ACHN (cell line): ENCODE data around the gene NTSR2.
A peak's percentile ranks its signal among the peaks of the same experiment; 100 is the strongest.

Experiments
- DNase-seq: peaks from one replicate; pipeline ENCODE4 v3.0.0-alpha.2; 2015
- in situ Hi-C: cut with HindIII; loops from 2 replicates; pipeline ENCODE4 v1.10.0; 2017; ENCODE audit warnings: low sequenced_read_pairs, low pct_ligation_motif_present, low pct_unique_long_range_greater_than_20kb

NTSR2 gene, protein sequence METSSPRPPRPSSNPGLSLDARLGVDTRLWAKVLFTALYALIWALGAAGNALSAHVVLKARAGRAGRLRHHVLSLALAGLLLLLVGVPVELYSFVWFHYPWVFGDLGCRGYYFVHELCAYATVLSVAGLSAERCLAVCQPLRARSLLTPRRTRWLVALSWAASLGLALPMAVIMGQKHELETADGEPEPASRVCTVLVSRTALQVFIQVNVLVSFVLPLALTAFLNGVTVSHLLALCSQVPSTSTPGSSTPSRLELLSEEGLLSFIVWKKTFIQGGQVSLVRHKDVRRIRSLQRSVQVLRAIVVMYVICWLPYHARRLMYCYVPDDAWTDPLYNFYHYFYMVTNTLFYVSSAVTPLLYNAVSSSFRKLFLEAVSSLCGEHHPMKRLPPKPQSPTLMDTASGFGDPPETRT

DNA sequence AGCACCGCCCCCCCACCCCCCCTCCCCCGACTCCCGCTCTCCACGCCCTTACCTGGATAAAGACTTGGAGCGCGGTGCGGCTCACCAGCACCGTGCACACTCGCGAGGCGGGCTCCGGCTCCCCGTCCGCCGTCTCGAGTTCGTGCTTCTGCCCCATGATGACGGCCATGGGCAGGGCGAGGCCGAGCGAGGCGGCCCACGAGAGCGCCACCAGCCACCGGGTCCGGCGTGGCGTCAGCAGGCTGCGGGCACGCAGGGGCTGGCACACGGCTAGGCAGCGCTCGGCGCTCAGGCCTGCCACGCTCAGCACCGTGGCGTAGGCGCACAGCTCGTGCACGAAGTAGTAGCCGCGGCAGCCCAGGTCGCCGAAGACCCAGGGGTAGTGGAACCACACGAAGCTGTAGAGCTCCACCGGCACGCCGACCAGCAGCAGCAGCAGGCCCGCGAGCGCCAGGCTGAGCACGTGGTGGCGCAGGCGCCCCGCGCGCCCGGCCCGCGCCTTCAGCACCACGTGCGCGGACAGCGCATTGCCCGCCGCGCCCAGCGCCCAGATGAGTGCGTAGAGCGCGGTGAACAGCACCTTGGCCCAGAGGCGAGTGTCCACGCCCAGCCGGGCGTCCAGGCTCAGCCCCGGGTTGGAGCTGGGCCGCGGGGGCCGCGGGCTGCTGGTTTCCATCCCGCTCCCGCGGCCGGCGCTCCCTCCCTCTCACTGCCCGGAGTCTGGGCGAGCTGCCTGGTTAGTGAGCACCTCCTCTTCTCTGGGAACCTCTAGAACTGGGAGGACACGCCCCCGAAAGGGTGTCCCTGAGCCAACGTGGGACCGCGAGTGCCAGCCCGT is at the start of gene NTSR2:
Gene NTSR2, minus strand, starts transcription at position 742 of the 838 bp plus-strand sequence. Its CDS starts 66 bp downstream, at position 676.
- in situ Hi-C loops: no loop called here
- DNase-seq: peak; percentile 79

DNA sequence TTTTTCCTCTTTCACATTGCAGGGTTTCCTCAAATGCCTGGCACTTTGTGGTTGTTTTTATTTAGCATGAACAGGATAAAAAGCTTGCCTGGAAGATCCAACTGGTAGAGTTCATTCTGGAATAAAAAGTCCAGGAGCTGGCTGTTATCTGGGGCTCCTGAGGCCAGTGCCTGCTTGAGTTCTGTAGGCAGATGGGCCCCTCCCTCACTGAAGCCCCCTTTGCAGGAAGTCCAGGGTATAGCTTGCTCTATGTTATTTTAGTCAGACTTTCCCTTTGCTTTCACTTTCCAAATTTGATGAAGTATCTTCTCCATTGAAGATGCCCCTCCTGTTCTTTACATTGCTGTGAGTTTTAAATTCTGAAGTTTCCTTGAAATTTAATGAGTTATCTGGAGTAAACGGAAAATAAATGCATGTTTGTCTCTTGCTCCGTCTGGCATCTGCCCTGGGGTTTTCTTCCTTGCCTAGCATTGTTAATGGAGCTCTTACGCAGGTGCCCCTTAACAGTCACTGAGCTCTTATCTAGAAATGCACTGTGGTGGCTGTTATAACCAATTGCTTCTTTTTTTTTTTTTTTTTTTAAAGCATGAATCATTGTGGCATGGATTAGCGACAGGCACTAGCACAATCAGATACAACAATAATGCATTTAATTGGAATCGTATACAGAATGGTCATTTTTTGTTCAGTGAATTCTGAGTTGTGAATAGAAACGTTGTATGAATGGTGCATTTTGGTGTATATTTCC is 49.4 kb upstream of the NTSR2 start:
- in situ Hi-C loops: no loop called here
- no peak for DNase-seq

DNA sequence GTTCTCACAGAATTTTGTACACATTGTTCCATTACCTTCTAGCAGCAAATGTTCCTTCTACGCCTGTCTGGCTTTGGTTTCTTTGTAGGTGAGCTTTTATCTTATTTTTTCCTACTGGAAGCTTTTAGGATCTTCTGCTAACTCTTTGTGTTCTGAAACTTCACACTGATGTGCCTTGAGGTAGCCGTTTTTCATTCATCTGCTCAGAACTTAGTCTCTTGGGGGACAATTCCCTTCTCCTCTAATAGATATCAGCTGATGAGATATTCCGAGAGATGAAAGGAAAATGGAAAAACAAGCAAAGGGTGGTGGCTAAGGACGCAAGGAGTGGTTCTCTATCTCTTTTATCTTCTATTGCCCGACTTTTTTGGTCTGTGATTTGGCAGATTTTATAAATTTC is 48.6 kb upstream of the NTSR2 start:
- DNase-seq: no peak
- in situ Hi-C loops: no loop called here

DNA sequence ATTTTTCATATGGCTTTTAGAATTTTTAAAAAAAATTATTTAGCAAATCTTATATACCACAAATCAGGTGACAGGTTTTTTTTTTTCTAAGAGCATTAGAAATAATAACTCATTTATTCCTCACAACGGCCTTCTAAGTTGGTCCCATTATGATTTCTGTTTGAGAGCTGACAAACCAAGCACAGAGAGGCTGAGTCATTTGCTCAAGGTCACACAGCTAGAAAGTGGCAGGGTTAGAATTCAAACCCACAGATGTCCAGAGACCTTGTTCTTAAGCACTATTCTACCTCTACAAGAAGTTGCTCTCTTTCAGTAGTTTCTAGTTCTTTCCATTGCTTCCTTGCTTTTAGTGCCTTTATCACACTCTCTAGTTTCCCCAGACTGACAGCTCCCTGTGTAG is 47.6 kb upstream of the NTSR2 start:
- in situ Hi-C loops: no loop called here
- DNase-seq: no peak

DNA sequence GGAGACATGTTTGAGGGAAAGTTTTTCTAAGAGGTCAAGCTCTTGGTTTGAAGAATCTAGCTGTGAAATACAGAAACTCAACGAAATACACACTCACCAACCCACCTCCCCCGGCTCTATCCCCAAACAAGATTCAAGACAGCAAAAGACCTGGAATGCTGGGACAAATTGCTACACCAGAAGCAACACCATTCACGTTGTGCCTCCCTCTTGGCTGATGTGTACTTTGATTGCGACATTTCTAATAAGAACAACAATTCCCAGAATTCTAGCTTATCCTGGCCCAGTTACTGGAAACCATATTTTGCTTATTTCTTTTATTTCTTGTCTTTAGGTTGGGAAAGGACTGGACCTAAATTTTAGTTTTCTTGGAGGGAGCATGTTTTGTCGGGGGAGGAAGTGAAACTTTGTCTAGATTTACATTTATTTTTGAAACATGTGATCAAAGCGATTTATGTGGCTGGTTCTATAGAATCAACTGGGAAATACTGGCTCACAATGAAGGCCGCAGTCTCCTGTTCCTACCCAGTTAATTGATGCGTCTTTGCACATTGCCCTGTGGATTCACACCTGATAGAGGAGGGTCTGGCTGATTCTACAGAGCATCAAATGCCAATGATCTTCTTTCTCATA is 46.8 kb upstream of the NTSR2 start:
- no peak for DNase-seq
- in situ Hi-C loops: no loop called here

DNA sequence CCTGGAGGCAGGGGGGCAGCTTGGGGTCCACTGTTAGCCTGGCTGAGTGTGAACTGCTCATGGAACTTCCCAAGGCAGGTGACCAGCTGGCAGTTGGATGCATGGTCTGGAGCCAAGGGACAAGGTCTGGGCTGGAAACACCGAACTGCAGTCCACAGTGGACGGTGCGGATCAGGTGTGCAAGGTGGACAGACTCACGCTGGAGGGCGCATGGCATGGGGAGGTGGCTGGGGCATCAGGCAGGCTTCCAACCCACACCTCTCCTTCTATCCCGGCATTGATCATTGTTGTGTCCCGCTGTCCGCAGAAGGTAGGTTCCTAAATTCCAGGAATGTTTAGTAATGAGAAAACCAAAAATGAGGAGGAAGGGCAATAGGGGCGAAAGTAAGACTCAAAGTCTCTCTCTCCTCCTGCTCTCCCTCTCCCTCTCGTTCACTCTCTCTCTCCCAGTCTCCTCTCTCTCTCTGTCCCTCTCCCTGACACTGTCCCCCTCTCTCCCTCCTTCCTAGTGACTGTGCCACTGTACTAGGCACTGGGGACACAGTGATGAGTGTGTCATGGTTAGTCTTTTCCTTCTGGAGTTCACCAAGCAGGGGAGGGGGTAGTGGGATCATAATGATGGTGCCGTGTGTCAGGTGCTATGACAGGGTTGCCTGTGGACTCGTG is 46.1 kb upstream of the NTSR2 start:
- DNase-seq: no peak
- in situ Hi-C loops: no loop called here

DNA sequence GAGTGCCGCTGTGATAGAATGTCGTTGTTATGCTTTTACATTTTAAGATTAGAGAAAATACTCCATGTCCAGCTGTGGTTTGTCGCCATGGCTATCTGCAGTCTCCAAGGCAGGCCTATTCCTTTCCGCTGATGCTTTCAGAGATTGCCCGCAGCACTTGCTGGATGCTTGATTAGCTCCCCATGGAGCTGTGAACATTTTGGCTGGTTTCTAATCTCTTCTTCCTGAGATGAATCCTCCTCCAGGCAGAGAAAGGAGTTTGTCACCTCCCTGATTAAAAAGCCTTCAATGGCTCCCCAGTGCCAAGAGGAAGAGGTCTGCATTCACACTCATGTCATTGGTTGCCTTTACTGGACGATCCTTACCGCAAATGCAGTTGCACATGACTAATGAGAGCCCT is 43.8 kb upstream of the NTSR2 start:
- in situ Hi-C loops: no loop called here
- no peak for DNase-seq

DNA sequence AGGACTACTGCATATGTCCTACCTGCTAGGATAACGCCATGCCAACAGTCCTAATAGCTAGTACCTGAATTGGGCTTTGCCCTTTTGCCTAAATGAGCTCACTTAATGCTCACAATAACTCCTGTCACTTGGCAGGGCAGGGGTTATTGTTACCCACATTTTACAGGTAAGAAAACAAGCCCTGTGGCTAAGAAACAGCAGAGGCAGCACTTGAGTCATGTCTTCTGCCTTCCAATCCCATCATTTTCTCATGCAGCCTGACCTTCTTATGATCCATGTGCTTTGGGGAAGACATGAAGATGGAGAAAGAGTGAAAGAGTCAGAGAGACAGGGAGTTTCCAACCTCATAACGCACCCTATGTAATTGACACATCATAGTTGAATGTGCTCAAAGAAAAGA is 42.9 kb upstream of the NTSR2 start:
- in situ Hi-C loops: no loop called here
- no peak for DNase-seq

DNA sequence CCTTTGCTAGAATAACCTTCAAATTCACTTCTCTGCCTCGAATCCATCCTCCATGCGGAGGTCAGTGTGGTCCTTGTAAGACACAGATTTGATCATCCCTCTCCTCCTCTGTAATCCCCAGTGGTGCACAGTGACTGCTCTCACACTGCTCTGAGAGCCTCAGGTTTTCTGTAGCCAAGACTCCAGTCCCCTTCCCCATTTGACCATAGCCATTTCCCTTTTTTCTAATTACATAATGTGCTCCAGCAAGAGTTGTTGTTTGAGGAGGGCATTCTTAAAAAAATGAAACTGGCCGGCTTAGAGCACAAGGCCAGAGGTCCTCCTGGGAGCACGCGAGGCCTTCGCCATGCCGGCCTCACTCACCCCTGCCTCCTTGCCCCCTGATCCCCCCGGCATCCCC is 41.8 kb upstream of the NTSR2 start:
- DNase-seq: no peak
- in situ Hi-C loops: no loop called here

DNA sequence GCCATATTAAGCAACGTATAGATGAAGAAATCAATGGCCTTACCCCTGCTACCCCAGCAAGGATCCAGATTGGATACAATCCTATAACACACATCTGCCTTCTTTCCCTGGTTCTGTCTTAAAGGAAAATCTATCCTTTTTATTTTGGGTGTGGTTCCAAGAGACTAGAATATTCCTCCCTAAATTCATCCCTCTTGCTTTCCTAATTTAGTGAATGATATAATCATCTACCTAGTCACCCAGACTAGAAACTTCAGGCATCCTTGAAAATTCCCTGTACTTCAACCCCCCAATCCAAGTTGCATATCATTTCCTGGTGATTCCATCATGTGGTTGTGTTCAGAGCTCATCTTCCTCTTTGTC is 41.3 kb upstream of the NTSR2 start:
- no peak for DNase-seq

DNA sequence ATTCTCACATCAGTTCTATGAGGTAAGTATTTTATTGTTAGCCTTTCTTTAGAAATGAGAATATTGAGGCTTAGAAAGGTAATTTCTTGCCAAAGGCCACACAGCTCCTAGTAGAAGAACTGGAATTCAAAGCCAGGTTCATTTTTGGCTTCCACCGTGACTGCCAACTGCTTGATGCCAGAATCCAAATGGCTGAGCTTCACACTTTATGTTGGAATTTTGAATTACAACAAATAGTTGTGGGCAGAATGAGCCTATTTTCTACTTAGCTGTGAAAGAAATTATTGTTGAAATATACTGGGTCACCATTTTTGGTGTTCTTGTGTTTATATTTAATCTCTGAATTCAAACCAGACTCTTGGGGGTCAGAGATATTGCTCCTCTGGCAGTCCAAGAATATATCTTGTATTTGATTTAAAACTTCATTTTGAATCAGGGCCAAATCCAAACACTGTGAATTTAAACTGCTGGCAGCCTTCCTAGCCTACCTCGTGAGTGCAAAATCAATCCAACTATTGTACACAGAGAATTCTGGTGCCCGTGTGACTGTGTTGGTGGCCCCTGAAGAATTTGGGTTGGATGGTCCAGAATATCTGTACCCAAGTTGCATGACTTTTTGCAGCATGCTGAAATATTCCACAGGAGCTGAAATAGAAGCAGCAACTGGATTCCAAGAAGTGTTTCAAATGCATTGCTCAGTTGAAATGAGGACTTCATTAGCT is 40.8 kb upstream of the NTSR2 start:
- no peak for DNase-seq
- in situ Hi-C loops: no loop called here

More for the DNA sequence above, 41.3 kb upstream of the NTSR2 start:
- in situ Hi-C loops: no loop called here

DNA sequence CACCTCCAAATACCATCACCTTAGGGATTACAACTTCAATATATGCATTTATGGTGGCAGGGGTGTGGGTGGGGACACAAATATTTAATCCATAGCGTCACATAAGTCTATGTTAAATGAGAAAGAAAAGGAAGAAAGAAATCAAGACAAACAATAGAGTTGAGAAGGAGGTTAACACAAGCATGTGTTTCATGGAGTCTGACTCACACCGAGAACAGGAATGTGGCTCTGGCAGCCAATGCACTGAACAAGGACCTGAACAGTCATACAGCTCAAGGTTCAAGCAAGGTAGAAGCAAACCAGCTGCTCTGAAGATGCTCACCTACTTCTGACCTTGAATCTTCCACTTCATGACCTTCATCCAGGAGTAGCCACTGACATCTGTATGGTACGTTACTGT is 40.2 kb upstream of the NTSR2 start:
- DNase-seq: peak; percentile 59
- in situ Hi-C loops: no loop called here

DNA sequence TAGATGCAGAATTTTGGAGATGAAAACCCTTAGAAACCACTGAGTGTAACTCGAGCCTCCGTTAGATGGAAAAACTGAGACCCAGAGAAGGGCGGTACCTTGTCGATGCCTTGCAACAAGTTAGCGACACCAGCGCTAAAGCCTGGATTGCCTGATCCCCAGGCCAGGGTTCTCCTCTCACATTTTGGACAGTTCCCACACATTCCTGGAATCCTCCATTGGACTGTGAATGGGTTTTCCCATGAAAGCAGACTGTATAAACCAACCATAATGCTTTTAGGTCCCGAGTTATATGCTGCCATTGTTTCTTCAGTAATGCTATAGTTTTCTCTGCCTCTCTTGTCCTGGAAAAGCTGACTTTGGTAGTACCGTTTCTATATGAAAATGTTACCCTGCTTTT is 39.3 kb upstream of the NTSR2 start:
- no peak for DNase-seq
- in situ Hi-C loops: no loop called here

DNA sequence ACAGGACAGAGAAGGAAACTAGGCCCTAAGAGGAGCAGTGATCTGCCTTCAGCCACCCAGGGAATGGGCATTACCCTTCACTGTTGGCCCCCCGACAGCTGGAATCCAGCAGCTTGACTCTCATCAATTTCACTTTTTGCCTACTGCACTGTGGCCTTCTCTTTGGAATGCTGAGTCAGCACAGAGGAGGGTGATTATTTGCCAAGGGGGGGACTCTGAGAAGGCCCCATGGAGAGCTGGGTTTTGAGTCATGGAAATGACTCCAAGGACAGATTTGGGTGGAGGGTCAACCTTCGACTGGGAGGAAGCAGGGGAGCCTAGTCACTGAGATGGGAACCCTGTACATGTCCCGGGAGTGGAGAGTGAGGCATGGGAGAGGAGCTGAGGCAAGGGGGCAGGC is 38.1 kb upstream of the NTSR2 start:
- no peak for DNase-seq
- in situ Hi-C loops: no loop called here

DNA sequence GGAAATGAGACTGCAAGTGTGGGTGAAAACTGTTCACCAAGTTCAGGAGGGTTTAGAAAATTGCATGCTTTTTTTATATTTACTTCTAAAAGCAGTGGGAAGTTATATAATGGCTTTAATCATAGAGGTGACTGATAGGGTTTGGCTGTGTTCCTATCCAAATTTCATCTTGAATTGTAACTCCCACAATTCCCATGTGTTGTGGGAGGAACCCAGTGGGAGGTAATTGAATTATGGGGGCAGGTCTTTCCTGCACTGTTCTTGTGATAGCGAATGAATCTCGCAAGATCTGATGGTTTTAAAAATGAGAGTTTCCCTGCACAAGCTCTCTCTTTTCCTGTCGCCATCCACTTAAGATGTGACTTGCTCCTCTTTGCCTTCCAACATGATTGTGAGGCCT is 35.7 kb upstream of the NTSR2 start:
- DNase-seq: no peak
- in situ Hi-C loops: no loop called here

DNA sequence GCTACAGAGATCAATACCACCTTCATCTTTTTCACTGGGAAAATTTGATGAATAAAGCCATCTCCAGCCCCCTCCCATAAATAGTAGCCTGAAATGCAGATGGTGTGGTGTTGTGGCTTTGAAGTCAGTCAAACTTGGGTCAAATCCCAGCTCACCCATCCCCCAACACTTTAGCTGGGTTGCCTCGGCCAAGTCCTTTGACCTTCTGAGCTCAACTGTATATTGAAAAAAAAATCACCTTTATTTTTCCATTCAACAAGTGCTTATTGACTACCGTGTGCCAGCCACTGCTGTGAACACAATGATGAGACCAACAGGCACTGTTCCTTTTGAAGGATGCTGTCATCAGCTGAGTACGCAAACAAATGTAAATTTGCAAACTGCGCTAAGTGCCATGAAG is 35.1 kb upstream of the NTSR2 start:
- in situ Hi-C loops: no loop called here
- DNase-seq: no peak

DNA sequence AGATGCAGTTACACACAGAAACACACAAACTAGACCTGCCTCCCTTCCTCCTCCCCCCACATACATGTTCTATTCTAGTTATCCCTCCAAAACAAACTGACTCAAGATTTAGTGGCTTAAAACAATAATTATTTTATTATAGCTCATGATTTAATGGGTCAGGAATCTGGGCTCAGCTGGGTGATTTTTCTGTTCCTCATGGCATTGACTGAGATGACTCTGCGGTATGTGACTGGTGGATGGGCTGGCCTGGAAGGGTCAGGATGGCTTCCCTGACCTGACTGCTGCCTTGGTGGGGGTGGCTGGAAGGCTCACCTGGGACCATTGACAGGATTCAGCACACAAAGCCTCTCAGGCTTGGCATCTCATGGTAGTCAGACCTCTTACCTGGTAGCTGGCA is 33.7 kb upstream of the NTSR2 start:
- in situ Hi-C loops: no loop called here
- DNase-seq: peak; percentile 12

DNA sequence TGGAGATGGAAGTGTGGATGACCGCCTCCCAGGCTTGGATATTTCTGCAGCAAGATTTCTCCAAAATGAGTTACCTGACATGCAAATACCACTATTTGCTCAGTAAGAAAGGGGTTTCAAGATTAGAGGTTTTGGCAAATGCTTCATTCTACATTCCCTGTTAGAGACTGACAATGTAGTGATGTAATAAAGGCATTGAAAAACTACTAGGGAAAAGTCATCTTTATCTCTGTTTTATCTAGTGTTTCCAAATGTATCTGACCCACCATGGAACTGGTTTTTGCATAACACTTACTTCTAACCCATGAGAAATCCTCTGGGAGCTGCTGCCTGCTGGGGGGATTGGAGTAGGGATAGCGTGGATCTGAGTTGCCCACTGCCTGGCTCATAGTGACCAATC is 33.0 kb upstream of the NTSR2 start:
- in situ Hi-C loops: no loop called here
- no peak for DNase-seq
